RPMI7951 (cell line): ENCODE data around the gene NAV3. TPM values are rescaled to one million over a fixed set of nuclear protein-coding genes. Genes with fewer than 3 reads are reported as not detected.

Source experiments
- DNase-seq: peaks from one replicate; pipeline ENCODE4 v3.0.0-alpha.2; 2012; ENCODE audit warnings: low read depth
- total RNA-seq: library from RNA; depleted of rRNA; stranded (reverse); fragments of >200 nt; shearing (Covaris generic); gene quantifications from 2 replicates; pipeline ENCODE4 v1.2.3, GENCODE V29; 2014

NAV3 gene
- total RNA-seq, 1 experiment from 2014 or later: 21.5 TPM

GRCh38 chr12:78187741-78188140 is 357.0 kb downstream of the NAV3 start:
- no peak for DNase-seq

- DNase-seq: no peak
Measured at GRCh38 chr12:78189656-78190055, 359.0 kb downstream of the NAV3 start.

- DNase-seq: no peak
Measured at GRCh38 chr12:78191611-78192010, 360.9 kb downstream of the NAV3 start.

- peak; percentile 15 for DNase-seq
Measured at GRCh38 chr12:78192979-78193378, 362.3 kb downstream of the NAV3 start.

- DNase-seq: peak; percentile 82
Measured at GRCh38 chr12:78194448-78194847, 363.8 kb downstream of the NAV3 start.

GRCh38 chr12:78198896-78199295 is 368.2 kb downstream of the NAV3 start:
- no peak for DNase-seq

GRCh38 chr12:78199926-78200325 is 369.2 kb downstream of the NAV3 start:
- no peak for DNase-seq

- DNase-seq: no peak
Measured at GRCh38 chr12:78204926-78205325, 374.2 kb downstream of the NAV3 start.

- peak; percentile 16 for DNase-seq
Measured at GRCh38 chr12:78208092-78208491, 377.4 kb downstream of the NAV3 start.

- DNase-seq: peak; percentile 47
Measured at GRCh38 chr12:78209846-78210505, 379.3 kb downstream of the NAV3 start.

- no peak for DNase-seq
Measured at GRCh38 chr12:78210506-78210860, 379.8 kb downstream of the NAV3 start.

GRCh38 chr12:78210894-78211302 is 380.2 kb downstream of the NAV3 start:
- peak; percentile 84 for DNase-seq

GRCh38 chr12:78220811-78221210 is 390.1 kb downstream of the NAV3 start:
- no peak for DNase-seq

GRCh38 chr12:78224154-78224553 is 393.5 kb downstream of the NAV3 start:
- no peak for DNase-seq

- DNase-seq: no peak
Measured at GRCh38 chr12:78226763-78227162, 396.1 kb downstream of the NAV3 start.

- DNase-seq: peak; percentile 49
Measured at GRCh38 chr12:78229591-78230101, 399.0 kb downstream of the NAV3 start.

GRCh38 chr12:78232756-78233155 is 402.1 kb downstream of the NAV3 start:
- no peak for DNase-seq

GRCh38 chr12:78236264-78236663 is 405.6 kb downstream of the NAV3 start:
- no peak for DNase-seq

- DNase-seq: no peak
Measured at GRCh38 chr12:78239544-78239943, 408.9 kb downstream of the NAV3 start.

- no peak for DNase-seq
Measured at GRCh38 chr12:78240827-78241226, 410.1 kb downstream of the NAV3 start.

GRCh38 chr12:78241446-78241845 is 410.8 kb downstream of the NAV3 start:
- DNase-seq: no peak

- no peak for DNase-seq
Measured at GRCh38 chr12:78244916-78245507, 414.3 kb downstream of the NAV3 start.

- DNase-seq: no peak
Measured at GRCh38 chr12:78248321-78248720, 417.6 kb downstream of the NAV3 start.

GRCh38 chr12:78249578-78249977 is 418.9 kb downstream of the NAV3 start:
- no peak for DNase-seq
